Osteoblast (primary cell): ENCODE results near the gene PGLYRP4. TPM values are rescaled to one million over a fixed set of nuclear protein-coding genes. Genes with fewer than 3 reads are reported as not detected.

Source experiments
- DNase-seq: peaks from one replicate; pipeline ENCODE4 v3.0.0; 2011; ENCODE audit warnings: low spot score, mixed read lengths; ENCODE audit not compliant: insufficient read length; ENCODE audit errors: missing footprints
- H2AFZ ChIP-seq: 2 replicates; pipeline ENCODE4 v1.6.0; 2011; ENCODE audit warnings: mild to moderate bottlenecking, low read length
- H3K27ac ChIP-seq: 2 replicates; pipeline ENCODE4 v1.5.1; 2011; ENCODE audit warnings: mild to moderate bottlenecking, low read depth, low read length, moderate library complexity
- H3K27me3 ChIP-seq: 2 replicates; pipeline ENCODE4 v1.6.0; 2012; ENCODE audit warnings: mild to moderate bottlenecking, control low read depth, inconsistent platforms, low read length, moderate library complexity; ENCODE audit not compliant: insufficient read depth
- H3K36me3 ChIP-seq: 2 replicates; pipeline ENCODE4 v1.5.1; 2011; ENCODE audit warnings: mild to moderate bottlenecking, low read length, control low read depth, moderate library complexity; ENCODE audit not compliant: insufficient read depth
- H3K4me1 ChIP-seq: 2 replicates; pipeline ENCODE4 v1.5.1; 2011; ENCODE audit warnings: mild to moderate bottlenecking, low read length, control low read depth, moderate library complexity; ENCODE audit not compliant: insufficient read depth
- H3K4me2 ChIP-seq: 2 replicates; pipeline ENCODE4 v1.6.0; 2011; ENCODE audit warnings: mild to moderate bottlenecking, low read length; ENCODE audit not compliant: insufficient read depth
- H3K4me3 ChIP-seq: fragments of 200-600 bp; sonication (generic); 3 replicates; pipeline ENCODE4 v1.5.1; 2012; ENCODE audit warnings: mild to moderate bottlenecking, low read length, inconsistent platforms; ENCODE audit not compliant: insufficient read depth
- H3K79me2 ChIP-seq: 2 replicates; pipeline ENCODE4 v1.6.0; 2012; ENCODE audit warnings: mild to moderate bottlenecking, low read length, control low read depth, inconsistent platforms; ENCODE audit not compliant: insufficient read depth
- H3K9me3 ChIP-seq: 2 replicates; pipeline ENCODE4 v1.5.1; 2011; ENCODE audit warnings: low read depth, low read length, control low read depth
- H4K20me1 ChIP-seq: 2 replicates; pipeline ENCODE4 v1.6.0; 2012; ENCODE audit warnings: mild to moderate bottlenecking, low read length, control low read depth; ENCODE audit not compliant: insufficient read depth
- total RNA-seq: library from RNA; depleted of rRNA; stranded (reverse); fragments of >200 nt; gene quantifications from 2 replicates; pipeline ENCODE4 v1.2.3, GENCODE V29; 2012
- TF ChIP-seq, protein P1 (sequence below): IDR thresholded peaks from 2 replicates; pipeline ENCODE4 v1.5.1; 2011; ENCODE audit warnings: mild to moderate bottlenecking, low read depth, low read length, moderate library complexity; ENCODE audit errors: extremely low read depth

PGLYRP4 gene
- total RNA-seq, 1 donor = not detected

DNA sequence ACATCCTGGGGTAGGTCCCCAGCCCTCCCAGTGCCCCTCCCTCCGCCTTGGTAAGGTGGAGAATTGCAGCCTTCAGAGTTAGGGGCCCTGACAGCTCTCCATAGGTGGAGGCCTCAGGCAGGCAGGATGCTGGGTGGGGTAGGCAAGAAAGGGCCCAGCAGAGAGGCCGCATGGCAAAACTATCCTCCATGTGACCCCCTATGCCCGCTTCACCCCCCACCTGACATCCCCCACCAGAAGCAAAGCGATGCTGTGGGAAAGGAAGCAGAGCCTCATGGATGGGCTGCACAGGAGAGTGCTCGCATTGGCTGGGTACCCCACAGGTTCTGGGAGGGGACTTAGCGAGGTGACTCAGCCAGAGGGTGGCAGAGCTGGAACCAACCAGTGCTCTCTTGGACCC lies 10.6 kb upstream of the PGLYRP4 start:
- H3K4me1 ChIP-seq = no peaks in the 10 kb centered on the region
- DNase-seq = no peak
- no peaks in the 10 kb centered on the region for H3K79me2 ChIP-seq
- H2AFZ ChIP-seq = no peak overlapping the region
- no peaks in the 10 kb centered on the region for H3K27me3 ChIP-seq
- no peaks in the 10 kb centered on the region for H3K9me3 ChIP-seq
- no peaks in the 10 kb centered on the region for H4K20me1 ChIP-seq
- H3K27ac ChIP-seq = no peak overlapping the region
- H3K4me2 ChIP-seq = no peak overlapping the region
- no peak overlapping the region for H3K4me3 ChIP-seq
- H3K36me3 ChIP-seq = no peaks in the 10 kb centered on the region
- TF ChIP-seq, protein P1, sequence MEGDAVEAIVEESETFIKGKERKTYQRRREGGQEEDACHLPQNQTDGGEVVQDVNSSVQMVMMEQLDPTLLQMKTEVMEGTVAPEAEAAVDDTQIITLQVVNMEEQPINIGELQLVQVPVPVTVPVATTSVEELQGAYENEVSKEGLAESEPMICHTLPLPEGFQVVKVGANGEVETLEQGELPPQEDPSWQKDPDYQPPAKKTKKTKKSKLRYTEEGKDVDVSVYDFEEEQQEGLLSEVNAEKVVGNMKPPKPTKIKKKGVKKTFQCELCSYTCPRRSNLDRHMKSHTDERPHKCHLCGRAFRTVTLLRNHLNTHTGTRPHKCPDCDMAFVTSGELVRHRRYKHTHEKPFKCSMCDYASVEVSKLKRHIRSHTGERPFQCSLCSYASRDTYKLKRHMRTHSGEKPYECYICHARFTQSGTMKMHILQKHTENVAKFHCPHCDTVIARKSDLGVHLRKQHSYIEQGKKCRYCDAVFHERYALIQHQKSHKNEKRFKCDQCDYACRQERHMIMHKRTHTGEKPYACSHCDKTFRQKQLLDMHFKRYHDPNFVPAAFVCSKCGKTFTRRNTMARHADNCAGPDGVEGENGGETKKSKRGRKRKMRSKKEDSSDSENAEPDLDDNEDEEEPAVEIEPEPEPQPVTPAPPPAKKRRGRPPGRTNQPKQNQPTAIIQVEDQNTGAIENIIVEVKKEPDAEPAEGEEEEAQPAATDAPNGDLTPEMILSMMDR = no peak

DNA sequence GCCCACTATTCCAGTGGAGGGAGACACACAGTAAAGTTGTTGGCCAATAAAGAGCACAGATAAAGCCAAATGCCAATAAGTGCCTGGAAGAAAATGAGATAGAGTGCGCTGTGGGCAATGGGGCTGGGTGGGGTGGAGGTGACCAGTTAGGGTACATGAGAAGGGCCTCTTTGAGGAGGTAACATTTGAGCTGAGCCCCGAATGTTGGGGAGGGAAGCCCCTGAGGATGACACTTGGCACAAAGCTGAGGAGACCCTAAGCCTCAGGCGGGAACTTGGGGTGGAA lies 10.0 kb upstream of the PGLYRP4 start:
- Histone ChIP-seq H3K4me3 (no peak overlapping the region), H2AFZ (no peak overlapping the region), H3K36me3 (no peaks in the 10 kb centered on the region), H3K9me3 (no peaks in the 10 kb centered on the region), H3K27ac (no peak overlapping the region), H3K4me1 (no peaks in the 10 kb centered on the region), H3K27me3 (no peaks in the 10 kb centered on the region), H3K79me2 (no peaks in the 10 kb centered on the region), H4K20me1 (no peaks in the 10 kb centered on the region), H3K4me2 (no peak overlapping the region)
- TF ChIP-seq, protein P1 = no peak
- peak; percentile 72 for DNase-seq

DNA sequence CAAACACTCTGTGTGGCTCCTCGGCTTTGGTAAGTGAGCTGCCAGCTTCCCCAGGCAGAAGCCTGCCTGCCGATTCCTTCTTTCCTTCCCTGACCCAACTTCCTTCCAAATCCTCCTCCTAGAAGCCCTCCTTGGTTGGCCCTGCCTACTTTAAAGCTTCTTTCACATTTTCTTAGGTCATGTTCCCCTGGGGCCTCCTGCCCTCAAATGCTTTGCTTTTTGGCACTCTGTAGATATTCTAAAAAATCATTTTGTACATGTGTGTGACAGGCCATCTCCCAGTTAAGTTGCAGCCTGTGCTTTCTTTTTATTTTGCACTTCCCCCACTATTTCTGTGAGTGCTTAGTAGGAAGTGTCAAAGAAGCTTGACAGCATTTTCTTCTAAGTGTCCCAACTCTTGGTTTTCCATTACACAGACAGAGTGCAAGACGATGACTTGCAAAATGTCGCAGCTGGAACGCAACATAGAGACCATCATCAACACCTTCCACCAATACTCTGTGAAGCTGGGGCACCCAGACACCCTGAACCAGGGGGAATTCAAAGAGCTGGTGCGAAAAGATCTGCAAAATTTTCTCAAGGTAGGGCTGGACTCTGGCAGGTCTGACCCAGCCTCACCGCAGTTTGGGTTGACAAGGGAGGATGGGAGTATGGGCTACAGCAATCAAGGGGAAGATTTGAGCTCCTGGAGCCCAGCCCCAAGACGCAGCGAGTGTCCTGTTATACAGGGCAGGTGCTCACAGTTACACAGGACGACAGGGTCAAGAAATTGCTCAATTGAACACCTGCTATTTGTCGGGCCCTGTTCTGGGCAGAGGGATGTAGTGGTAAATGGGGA lies 9.4 kb upstream of the PGLYRP4 start, which contains the start of gene S100A9:
Gene S100A9, plus strand, starts transcription at position 2 of the 838 bp plus-strand sequence. Its CDS starts 430 bp downstream, at position 432.
- peak; percentile 68 for DNase-seq
- no peak within 1 kb of the TSS for H2AFZ ChIP-seq
- H4K20me1 ChIP-seq = no peaks in the 10 kb centered on the region
- H3K4me1 ChIP-seq = no peaks in the 10 kb centered on the region
- H3K79me2 ChIP-seq = no peaks in the 10 kb centered on the region
- H3K27ac ChIP-seq = no peak within 1 kb of the TSS
- no peaks in the 10 kb centered on the region for H3K27me3 ChIP-seq
- no peaks in the 10 kb centered on the region for H3K36me3 ChIP-seq
- H3K9me3 ChIP-seq = no peaks in the 10 kb centered on the region
- H3K4me2 ChIP-seq = no peak within 1 kb of the TSS
- TF ChIP-seq, protein P1 = no peak
- no peak within 1 kb of the TSS for H3K4me3 ChIP-seq

DNA sequence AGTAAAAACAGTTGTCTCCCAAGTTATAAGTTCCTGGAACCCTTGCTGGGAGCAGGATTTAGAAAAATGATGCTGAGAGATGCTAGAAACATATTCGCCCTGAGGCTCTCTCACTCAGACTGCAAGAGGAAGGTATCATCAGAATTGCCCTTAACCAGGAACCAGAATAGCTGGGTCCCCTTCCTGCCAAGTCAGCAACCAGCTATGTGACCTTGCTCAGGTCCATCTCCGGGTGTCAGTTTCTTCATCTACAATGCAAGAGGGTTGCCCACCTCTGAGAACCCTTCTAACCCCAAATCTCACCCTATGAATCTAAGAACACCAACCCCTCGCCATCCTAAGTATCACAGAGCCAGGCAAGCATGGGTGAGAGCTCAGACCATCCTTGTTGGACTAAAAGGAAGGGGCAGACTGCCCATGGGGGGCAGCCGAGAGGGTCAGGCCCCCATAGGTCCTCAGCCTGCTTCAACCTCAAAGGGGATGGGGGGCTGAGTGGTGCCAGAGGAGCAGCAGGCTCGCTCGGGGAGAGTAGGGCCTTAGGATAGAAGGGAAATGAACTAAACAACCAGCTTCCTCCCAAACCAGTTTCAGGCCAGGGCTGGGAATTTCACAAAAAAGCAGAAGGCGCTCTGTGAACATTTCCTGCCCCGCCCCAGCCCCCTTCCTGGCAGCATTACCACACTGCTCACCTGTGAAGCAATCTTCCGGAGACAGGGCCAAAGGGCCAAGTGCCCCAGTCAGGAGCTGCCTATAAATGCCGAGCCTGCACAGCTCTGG lies 8.6 kb upstream of the PGLYRP4 start:
- H3K4me3 ChIP-seq = no peak overlapping the region
- TF ChIP-seq, protein P1 = no peak

More for the DNA sequence above, 8.6 kb upstream of the PGLYRP4 start:
- H3K36me3 ChIP-seq = no peaks in the 10 kb centered on the region
- H2AFZ ChIP-seq = no peak overlapping the region
- no peaks in the 10 kb centered on the region for H3K27me3 ChIP-seq
- peak; percentile 56 for DNase-seq
- H3K4me2 ChIP-seq = no peak overlapping the region
- no peaks in the 10 kb centered on the region for H4K20me1 ChIP-seq
- H3K9me3 ChIP-seq = no peaks in the 10 kb centered on the region
- no peaks in the 10 kb centered on the region for H3K79me2 ChIP-seq
- H3K4me1 ChIP-seq = no peaks in the 10 kb centered on the region
- no peak overlapping the region for H3K27ac ChIP-seq
